ENCODE results near the gene SCLY.
A peak's percentile ranks its signal among the peaks of the same experiment; 100 is the strongest.

Gene SCLY, protein sequence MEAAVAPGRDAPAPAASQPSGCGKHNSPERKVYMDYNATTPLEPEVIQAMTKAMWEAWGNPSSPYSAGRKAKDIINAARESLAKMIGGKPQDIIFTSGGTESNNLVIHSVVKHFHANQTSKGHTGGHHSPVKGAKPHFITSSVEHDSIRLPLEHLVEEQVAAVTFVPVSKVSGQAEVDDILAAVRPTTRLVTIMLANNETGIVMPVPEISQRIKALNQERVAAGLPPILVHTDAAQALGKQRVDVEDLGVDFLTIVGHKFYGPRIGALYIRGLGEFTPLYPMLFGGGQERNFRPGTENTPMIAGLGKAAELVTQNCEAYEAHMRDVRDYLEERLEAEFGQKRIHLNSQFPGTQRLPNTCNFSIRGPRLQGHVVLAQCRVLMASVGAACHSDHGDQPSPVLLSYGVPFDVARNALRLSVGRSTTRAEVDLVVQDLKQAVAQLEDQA

DNA sequence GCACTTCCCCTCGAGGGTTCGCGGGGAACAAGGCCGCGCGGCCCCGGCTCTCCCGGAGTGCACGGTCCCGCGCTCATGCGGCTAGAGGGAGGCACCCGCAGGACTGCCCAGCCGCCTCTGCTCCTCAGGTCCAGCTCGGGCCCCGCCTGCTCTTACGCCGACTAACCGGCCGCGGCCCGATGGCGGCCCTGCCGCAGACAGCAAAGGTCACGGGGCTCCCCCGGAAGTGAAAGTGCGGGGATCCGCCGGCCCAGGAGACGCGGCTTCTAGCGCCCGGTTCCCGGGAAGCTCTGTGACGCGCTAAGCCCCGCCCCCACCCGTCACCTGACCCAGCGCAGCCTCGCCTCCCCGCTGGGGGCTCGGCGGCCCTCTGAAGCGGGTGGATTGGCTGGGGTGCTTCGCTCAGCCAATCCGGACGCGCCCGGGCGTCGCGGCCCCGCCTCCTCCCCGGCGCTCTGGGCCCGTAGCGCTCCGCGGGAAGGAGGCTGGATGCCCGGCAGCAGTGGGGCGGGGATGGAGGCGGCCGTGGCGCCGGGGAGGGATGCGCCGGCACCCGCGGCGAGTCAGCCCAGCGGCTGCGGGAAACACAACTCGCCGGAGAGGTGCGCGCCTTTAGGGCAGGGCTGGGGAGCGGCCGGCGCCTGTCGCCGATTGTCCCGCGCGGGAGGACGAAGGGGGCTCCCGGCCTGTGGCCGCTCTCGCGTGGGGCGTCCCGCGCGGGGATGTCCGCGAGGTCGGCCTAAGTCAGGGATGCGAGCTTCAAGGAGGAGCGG, at the start of gene SCLY:
TSS of gene SCLY (plus strand) at position 460 of the 773 bp plus-strand sequence. CDS start at position 514, 54 bp downstream.
- TF ChIP-seq Cebpa-rat (IDR thresholded peaks at IDR 0.05): no peak
- H3K4me2 ChIP-seq: peak within 1 kb of the TSS; percentile 89 to 98 (median 94)

GRCh38 chr2:238013806-238014205, 47.0 kb upstream of the SCLY start:
- no peak for TF ChIP-seq Cebpa-rat (IDR thresholded peaks at IDR 0.05)
- no peaks in the 10 kb centered on the region for H3K27me3 ChIP-seq
- peaks cover 19 to 41% (median 26%) of the 10 kb centered on the region in 10 experiments for H3K4me1 ChIP-seq
- no peaks in the 10 kb centered on the region for H3K9me3 ChIP-seq (replicated peaks in 1 of 11)
- peaks cover 14 to 77% (median 54%) of the 10 kb centered on the region in 11 experiments; a peak in 20 of 22 replicates for H3K36me3 ChIP-seq
- peaks cover 0 to 86% (median 8%) of the 10 kb centered on the region in 11 experiments; a peak in 10 of 22 replicates for H4K20me1 ChIP-seq
- H3K9ac ChIP-seq: no peak overlapping the region
- H3K4me3 ChIP-seq: no peak overlapping the region
- no peak overlapping the region for H3K4me2 ChIP-seq
- H3K27ac ChIP-seq: no peak overlapping the region

More for the DNA sequence above, at the start of gene SCLY:
- H3K9me3 ChIP-seq (replicated peaks in 1 of 11): peaks cover 0 to 18% (median 5%) of the 10 kb centered on the region in 11 experiments; a peak in 10 of 22 replicates
- H3K27me3 ChIP-seq: no peaks in the 10 kb centered on the region
- H3K27ac ChIP-seq: peak within 1 kb of the TSS; percentile 87 to 95 (median 90)
- peaks cover 9 to 25% (median 21%) of the 10 kb centered on the region in 11 experiments for H3K36me3 ChIP-seq
- peaks cover 18 to 35% (median 30%) of the 10 kb centered on the region in 10 experiments for H3K4me1 ChIP-seq
- H3K9ac ChIP-seq: peak within 1 kb of the TSS; percentile 86 to 94 (median 90)
- H3K4me3 ChIP-seq: peak within 1 kb of the TSS; percentile 77 to 98 (median 87)
- no peaks in the 10 kb centered on the region; a peak in 1 of 22 replicates for H4K20me1 ChIP-seq

DNA sequence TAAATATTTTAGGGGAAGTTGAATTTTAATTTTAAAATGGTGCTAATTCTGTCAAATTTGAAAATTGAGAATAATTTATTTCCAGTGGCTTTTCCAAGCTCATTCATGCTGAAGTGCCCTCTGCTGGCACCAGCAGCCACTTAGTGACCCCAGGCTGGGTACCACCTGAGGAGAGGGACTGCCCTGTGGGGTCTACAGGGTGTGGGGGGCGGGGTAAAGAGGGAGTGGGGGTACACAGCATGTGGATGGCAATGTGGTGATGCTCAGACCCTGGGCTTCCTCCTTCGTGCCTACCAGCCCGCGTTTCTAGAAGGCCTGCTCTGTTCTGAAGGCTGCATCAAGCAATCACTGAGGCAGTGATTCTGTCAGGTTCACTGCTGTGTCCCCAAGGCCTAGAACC, 45.1 kb upstream of the SCLY start:
- H3K4me3 ChIP-seq: no peak overlapping the region
- peaks cover 14 to 87% (median 47%) of the 10 kb centered on the region in 11 experiments; a peak in 20 of 22 replicates for H3K36me3 ChIP-seq
- no peak for TF ChIP-seq Cebpa-rat (IDR thresholded peaks at IDR 0.05)
- no peaks in the 10 kb centered on the region for H3K27me3 ChIP-seq
- no peak overlapping the region for H3K9ac ChIP-seq
- H3K27ac ChIP-seq: peak overlapping the region in 1 of 11 experiments; percentile 7; a peak in 1 of 22 replicates
- peaks cover 38 to 48% (median 43%) of the 10 kb centered on the region in 10 experiments for H3K4me1 ChIP-seq
- peaks cover 0 to 77% (median 10%) of the 10 kb centered on the region in 11 experiments; a peak in 10 of 22 replicates for H4K20me1 ChIP-seq
- H3K9me3 ChIP-seq (replicated peaks in 1 of 11): no peaks in the 10 kb centered on the region
- peak overlapping the region in 6 of 11 experiments; percentile 13 to 46 (median 35); a peak in 12 of 22 replicates for H3K4me2 ChIP-seq

- no peak for TF ChIP-seq Cebpa-rat (IDR thresholded peaks at IDR 0.05)
- Histone ChIP-seq H3K27me3 (no peaks in the 10 kb centered on the region), H3K9me3 (replicated peaks in 1 of 11) (no peaks in the 10 kb centered on the region), H3K27ac (peak overlapping the region in 1 of 11 experiments; percentile 21; a peak in 2 of 22 replicates), H3K9ac (no peak overlapping the region), H3K4me3 (no peak overlapping the region), H4K20me1 (peaks cover 0 to 73% (median 13%) of the 10 kb centered on the region in 11 experiments; a peak in 10 of 22 replicates), H3K4me2 (peak overlapping the region in 10 of 11 experiments; percentile 13 to 46 (median 32); a peak in 15 of 22 replicates), H3K36me3 (peaks cover 16 to 87% (median 48%) of the 10 kb centered on the region in 11 experiments; a peak in 19 of 22 replicates), H3K4me1 (peaks cover 39 to 48% (median 43%) of the 10 kb centered on the region in 10 experiments)
Measured at GRCh38 chr2:238016526-238016925, 44.3 kb upstream of the SCLY start.

DNA sequence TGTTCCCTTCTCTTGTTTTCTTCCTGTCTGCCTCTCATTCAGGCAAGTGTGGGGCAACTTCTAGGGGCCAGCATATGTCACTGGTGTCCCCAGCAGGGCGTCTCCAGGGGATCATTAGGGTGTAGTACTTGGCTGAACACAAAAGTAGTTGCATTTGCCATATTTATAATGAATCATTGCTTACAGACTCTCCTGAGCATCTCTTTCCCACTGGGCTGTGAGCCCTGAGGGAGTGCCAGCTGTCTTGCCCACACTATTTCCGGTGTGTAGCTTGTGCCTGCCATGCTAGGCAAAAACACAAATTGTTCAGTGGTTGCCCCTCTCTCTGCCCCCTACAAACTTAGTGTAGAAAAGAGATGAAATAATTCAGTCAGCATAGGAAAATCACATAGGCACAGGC, 40.8 kb upstream of the SCLY start:
- peaks cover 0 to 83% (median 30%) of the 10 kb centered on the region in 11 experiments; a peak in 19 of 22 replicates for H3K36me3 ChIP-seq
- peaks cover 0 to 73% (median 20%) of the 10 kb centered on the region in 11 experiments; a peak in 13 of 22 replicates for H4K20me1 ChIP-seq
- H3K27me3 ChIP-seq: no peaks in the 10 kb centered on the region
- no peak overlapping the region for H3K4me3 ChIP-seq
- H3K27ac ChIP-seq: peak overlapping the region in 4 of 11 experiments; percentile 24 to 59 (median 38); a peak in 6 of 22 replicates
- TF ChIP-seq Cebpa-rat (IDR thresholded peaks at IDR 0.05): no peak
- H3K4me1 ChIP-seq: peaks cover 39 to 48% (median 43%) of the 10 kb centered on the region in 10 experiments
- H3K9me3 ChIP-seq (replicated peaks in 1 of 11): no peaks in the 10 kb centered on the region
- peak overlapping the region in 1 of 11 experiments; percentile 1; a peak in 1 of 22 replicates for H3K9ac ChIP-seq
- H3K4me2 ChIP-seq: peak overlapping the region; percentile 12 to 84 (median 72); a peak in 20 of 22 replicates

DNA sequence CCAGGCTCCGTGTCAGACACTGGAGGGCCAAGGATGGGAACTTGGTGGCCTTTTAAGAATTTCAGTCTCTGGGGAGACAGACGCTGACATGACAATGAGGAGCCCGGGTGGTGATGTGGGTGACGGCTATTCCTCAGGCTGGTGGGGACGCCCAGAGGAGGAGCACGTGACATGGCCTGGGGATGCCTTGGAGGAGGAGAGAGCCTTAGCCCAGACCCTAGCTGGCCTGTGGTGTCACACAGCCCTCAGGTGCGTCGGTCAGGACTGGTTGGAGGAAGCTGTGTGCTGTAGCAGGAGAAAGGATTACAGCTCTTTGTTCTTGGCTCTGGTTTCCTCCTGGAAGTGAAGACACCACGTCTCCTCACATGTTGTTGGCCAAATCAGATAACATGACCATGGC, 40.0 kb upstream of the SCLY start:
- no peaks in the 10 kb centered on the region for H3K27me3 ChIP-seq
- peaks cover 37 to 44% (median 43%) of the 10 kb centered on the region in 10 experiments for H3K4me1 ChIP-seq
- H3K27ac ChIP-seq: peak overlapping the region in 2 of 11 experiments; percentile 49 to 59; a peak in 1 of 22 replicates
- H3K9me3 ChIP-seq (replicated peaks in 1 of 11): no peaks in the 10 kb centered on the region
- TF ChIP-seq Cebpa-rat (IDR thresholded peaks at IDR 0.05): no peak
- peaks cover 0 to 79% (median 20%) of the 10 kb centered on the region in 11 experiments; a peak in 13 of 22 replicates for H4K20me1 ChIP-seq
- peaks cover 0 to 90% (median 38%) of the 10 kb centered on the region in 11 experiments; a peak in 19 of 22 replicates for H3K36me3 ChIP-seq
- no peak overlapping the region for H3K9ac ChIP-seq
- H3K4me3 ChIP-seq: no peak overlapping the region
- no peak overlapping the region for H3K4me2 ChIP-seq

DNA sequence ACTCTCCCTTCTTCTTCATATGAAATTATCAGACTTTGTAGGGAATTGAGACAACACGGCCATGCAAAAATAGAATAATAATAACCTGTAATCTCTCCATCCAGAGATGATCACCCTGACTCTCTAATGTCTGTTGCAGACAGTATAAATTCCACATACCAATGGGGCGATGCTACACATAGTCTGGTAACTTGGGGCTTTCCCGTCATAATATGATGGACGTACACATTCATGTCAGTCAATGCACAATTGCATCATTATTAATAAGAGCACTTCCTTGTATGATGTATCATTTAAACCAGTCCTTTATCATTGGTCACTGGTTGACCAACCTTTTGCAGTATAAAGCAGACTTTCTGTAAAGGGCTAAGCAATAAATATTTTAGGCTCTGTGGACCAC, 39.5 kb upstream of the SCLY start:
- peaks cover 32 to 40% (median 38%) of the 10 kb centered on the region in 10 experiments for H3K4me1 ChIP-seq
- no peaks in the 10 kb centered on the region for H3K9me3 ChIP-seq (replicated peaks in 1 of 11)
- peaks cover 0 to 78% (median 20%) of the 10 kb centered on the region in 11 experiments; a peak in 13 of 22 replicates for H4K20me1 ChIP-seq
- no peak for TF ChIP-seq Cebpa-rat (IDR thresholded peaks at IDR 0.05)
- peaks cover 0 to 90% (median 39%) of the 10 kb centered on the region in 11 experiments; a peak in 19 of 22 replicates for H3K36me3 ChIP-seq
- H3K4me2 ChIP-seq: no peak overlapping the region
- no peaks in the 10 kb centered on the region for H3K27me3 ChIP-seq
- no peak overlapping the region for H3K27ac ChIP-seq
- H3K4me3 ChIP-seq: no peak overlapping the region
- H3K9ac ChIP-seq: no peak overlapping the region

DNA sequence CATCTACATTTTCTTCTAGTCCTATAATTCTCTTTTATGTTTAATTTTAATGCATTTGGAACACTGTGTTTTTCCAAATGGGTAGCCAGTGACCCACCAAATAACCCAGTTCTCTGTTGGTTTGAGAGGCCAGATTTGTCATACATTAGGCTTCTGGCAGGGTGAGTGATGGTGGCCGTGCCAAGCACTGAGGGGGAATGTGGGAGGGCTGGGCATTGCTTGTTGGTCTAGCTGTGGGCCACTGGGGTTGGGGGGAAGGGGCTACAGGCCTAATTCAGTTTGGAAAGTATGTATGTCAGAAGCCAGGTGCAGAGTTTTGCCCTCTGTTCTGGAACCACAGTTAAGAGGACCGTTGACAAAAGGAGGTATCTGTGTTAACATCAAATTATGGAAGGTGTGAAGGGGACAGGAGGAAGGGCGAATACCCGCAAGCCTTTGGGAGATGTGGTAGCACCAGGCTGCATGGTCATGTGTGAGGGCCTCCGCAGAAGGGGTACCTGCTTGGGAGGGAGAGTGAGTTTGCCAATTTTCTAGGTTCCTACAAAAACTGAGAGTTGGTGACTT, 38.1 kb upstream of the SCLY start:
- Histone ChIP-seq H3K27me3 (no peaks in the 10 kb centered on the region), H3K9ac (no peak overlapping the region), H3K4me3 (no peak overlapping the region), H3K4me1 (peaks cover 30 to 40% (median 35%) of the 10 kb centered on the region in 10 experiments), H3K4me2 (no peak overlapping the region), H3K27ac (no peak overlapping the region), H3K9me3 (replicated peaks in 1 of 11) (no peaks in the 10 kb centered on the region), H4K20me1 (peaks cover 0 to 75% (median 20%) of the 10 kb centered on the region in 11 experiments; a peak in 13 of 22 replicates), H3K36me3 (peaks cover 0 to 91% (median 44%) of the 10 kb centered on the region in 11 experiments; a peak in 19 of 22 replicates)
- no peak for TF ChIP-seq Cebpa-rat (IDR thresholded peaks at IDR 0.05)

Data from BLaER1 treated with 17β-estradiol and CSF1 and Interleukin-3, amounts not matched to agents 10 nM and 100 nM (cell line).